ENCODE results near the gene RNF135. TPM values are rescaled to one million over a fixed set of nuclear protein-coding genes. Genes with fewer than 3 reads are reported as not detected.

The RNF135 gene
- total RNA-seq, 1 donor, result 10.7 TPM

DNA sequence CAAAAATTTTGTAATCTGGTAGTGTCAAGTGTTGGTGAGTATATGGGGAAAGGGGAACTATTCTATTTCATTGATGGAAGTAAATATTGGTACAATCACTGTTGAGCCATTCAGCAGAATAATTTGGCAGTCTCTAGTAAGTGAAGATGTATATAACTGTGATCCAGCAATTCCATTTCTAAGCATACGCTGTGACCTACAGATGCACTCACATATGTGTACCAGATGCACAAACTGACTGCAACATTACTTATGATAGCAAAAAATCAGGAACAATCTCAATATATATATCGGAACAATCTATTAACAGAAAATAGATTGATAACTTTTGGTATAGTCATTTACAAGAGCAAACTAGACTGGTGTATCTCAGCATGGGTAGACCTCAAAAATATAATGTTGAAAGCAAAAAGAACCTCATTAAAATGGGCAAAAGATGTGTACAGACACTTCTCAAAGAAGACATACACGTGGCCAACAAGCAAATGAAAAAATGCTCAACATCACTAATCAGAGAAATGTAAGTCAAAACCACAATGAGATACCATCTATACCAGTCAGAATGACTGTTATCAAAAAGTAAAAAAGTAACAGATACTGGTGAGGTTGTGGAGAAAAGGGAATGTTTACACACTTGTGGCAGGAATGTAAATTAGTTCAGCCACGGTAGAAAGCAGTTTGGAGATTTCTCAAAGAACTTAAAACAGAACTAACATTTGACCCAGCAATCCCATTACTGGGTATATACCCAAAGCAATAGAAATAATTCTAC lies 28.3 kb upstream of the RNF135 start:
- H3K4me3 ChIP-seq (ENCODE audit: low read depth, low read length), result no peak overlapping the region
- TF ChIP-seq, protein P1, sequence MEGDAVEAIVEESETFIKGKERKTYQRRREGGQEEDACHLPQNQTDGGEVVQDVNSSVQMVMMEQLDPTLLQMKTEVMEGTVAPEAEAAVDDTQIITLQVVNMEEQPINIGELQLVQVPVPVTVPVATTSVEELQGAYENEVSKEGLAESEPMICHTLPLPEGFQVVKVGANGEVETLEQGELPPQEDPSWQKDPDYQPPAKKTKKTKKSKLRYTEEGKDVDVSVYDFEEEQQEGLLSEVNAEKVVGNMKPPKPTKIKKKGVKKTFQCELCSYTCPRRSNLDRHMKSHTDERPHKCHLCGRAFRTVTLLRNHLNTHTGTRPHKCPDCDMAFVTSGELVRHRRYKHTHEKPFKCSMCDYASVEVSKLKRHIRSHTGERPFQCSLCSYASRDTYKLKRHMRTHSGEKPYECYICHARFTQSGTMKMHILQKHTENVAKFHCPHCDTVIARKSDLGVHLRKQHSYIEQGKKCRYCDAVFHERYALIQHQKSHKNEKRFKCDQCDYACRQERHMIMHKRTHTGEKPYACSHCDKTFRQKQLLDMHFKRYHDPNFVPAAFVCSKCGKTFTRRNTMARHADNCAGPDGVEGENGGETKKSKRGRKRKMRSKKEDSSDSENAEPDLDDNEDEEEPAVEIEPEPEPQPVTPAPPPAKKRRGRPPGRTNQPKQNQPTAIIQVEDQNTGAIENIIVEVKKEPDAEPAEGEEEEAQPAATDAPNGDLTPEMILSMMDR (IDR thresholded peaks at IDR 0.05; ENCODE audit: insufficient read depth, low read length), result peak; percentile 5
- DNase-seq (ENCODE audit: low read depth), result no peak

GRCh38 chr17:30947796-30948195 lies 23.0 kb upstream of the RNF135 start:
- DNase-seq (ENCODE audit: low read depth), result peak; percentile 39
- TF ChIP-seq, protein P1 (IDR thresholded peaks at IDR 0.05; ENCODE audit: insufficient read depth, low read length), result no peak
- no peak overlapping the region for H3K4me3 ChIP-seq (ENCODE audit: low read depth, low read length)

- no peak overlapping the region for H3K4me3 ChIP-seq (ENCODE audit: low read depth, low read length)
- no peak for DNase-seq (ENCODE audit: low read depth)
- TF ChIP-seq, protein P1 (IDR thresholded peaks at IDR 0.05; ENCODE audit: insufficient read depth, low read length), result no peak
These were observed 20.6 kb upstream of the RNF135 start for GRCh38 chr17:30950189-30950588.

DNA sequence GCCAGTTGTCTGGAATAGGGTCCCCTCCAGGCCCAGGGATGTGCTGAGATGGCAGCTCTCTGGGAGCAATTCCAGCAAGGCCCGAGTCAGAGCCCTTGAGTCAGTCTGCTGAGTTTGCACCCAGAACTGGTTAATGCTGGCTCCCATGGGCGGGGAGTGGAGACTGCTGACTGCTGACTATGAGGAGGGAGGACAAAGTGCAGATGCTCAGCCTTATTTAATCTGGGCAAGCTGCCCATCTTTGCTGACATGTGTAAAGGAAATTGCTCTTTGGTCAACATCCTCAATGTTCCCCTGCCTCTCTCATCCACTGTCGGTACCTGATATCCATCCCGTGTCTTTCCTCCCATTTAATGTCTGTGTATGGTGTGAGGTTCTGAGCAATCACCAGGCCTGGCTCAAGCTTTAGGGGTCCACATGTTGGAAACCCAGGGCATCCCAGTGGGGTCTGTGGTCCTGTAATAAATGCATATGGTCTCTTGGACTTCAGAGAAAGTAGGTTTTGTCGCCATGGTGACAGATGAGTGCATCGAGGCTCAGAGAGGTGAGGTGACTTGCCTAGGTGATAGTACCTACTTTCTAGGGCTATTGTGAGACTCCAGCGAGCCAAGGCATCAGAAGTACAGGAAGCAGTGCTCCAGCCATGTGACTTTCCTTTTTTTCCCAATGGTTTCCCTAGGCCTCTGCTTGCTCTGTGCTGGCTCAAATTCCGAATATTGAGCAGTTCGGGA lies 20.0 kb upstream of the RNF135 start:
- H3K4me3 ChIP-seq (ENCODE audit: low read depth, low read length), result no peak overlapping the region
- TF ChIP-seq, protein P1 (IDR thresholded peaks at IDR 0.05; ENCODE audit: insufficient read depth, low read length), result no peak
- DNase-seq (ENCODE audit: low read depth), result peak; percentile 91

- no peak overlapping the region for H3K4me3 ChIP-seq (ENCODE audit: low read depth, low read length)
- no peak for DNase-seq (ENCODE audit: low read depth)
- TF ChIP-seq, protein P1 (IDR thresholded peaks at IDR 0.05; ENCODE audit: insufficient read depth, low read length), result no peak
These were observed 18.0 kb upstream of the RNF135 start for GRCh38 chr17:30952638-30953393.

GRCh38 chr17:30954046-30954830 lies 16.6 kb upstream of the RNF135 start:
- TF ChIP-seq, protein P1 (IDR thresholded peaks at IDR 0.05; ENCODE audit: insufficient read depth, low read length), result no peak
- peak; percentile 15 for DNase-seq (ENCODE audit: low read depth)
- no peak overlapping the region for H3K4me3 ChIP-seq (ENCODE audit: low read depth, low read length)
